Ovary (tissue), 9 donors: ENCODE data around the gene IRGQ. TPM values are rescaled to one million over a fixed set of nuclear protein-coding genes. Genes with fewer than 3 reads are reported as not detected.

ENCODE experiments used
- DNase-seq, 5 donors: peaks; one replicate each; pipeline ENCODE4 v3.0.0-alpha.2; 2019 to 2020
- H3K27ac ChIP-seq, 2 donors: fragments of 200-600 bp; one replicate each; pipeline versions ENCODE4 v1.5.1 to v1.8.0; 2019 to 2022
- H3K27me3 ChIP-seq: fragments of 200-600 bp; one replicate; pipeline ENCODE4 v1.8.0; 2022
- H3K36me3 ChIP-seq: fragments of 200-600 bp; sonication (generic); one replicate; pipeline ENCODE4 v1.5.1; 2019
- H3K4me1 ChIP-seq: one replicate; pipeline ENCODE4 v1.8.1; 2013; ENCODE audit warnings: mild to moderate bottlenecking, moderate library complexity; ENCODE audit not compliant: insufficient read depth
- H3K4me3 ChIP-seq: fragments of 200-600 bp; sonication (generic); one replicate; pipeline ENCODE4 v1.5.1; 2017
- H3K9me3 ChIP-seq, 2 donors: fragments of 200-600 bp in 1 of 2; sonication (generic) in 1 of 2; one replicate each; pipeline versions ENCODE4 v1.5.1 to v1.8.1; 2013 to 2019; ENCODE audit warnings: mild to moderate bottlenecking in 1 of 2, moderate library complexity in 1 of 2
- EP300 ChIP-seq: sonication (generic); formaldehyde crosslinking; IDR thresholded peaks from one replicate; pipeline ENCODE4 v1.6.1; 2017; ENCODE audit warnings: antibody characterized with exemption
- POLR2A ChIP-seq: fragments of 450-650 bp; IDR thresholded peaks from one replicate; pipeline ENCODE4 v1.6.1; 2017; ENCODE audit warnings: antibody characterized with exemption, mild to moderate bottlenecking, moderate library complexity
- WGBS, 3 donors: extraction: QIAGEN DNeasy Blood & Tissue Kit in 1 of 3; methylation state at CpG; one replicate each; pipeline versions ENCODE4 v1.1.5 to v1.1.7; 2013 to 2017; 5-methylcytosine and 5-hydroxymethylcytosine counted together
- intact Hi-C, 4 donors: fragments of 100-400 bp; cut with DNase I; formaldehyde crosslinking; loops; one replicate each; pipeline versions ENCODE4 v1.11.0 to v1.15.1; 2022 to 2023
- polyA plus RNA-seq, 2 donors: library from polyadenylated mRNA; stranded (reverse); fragments of 200-250 nt in 1 of 2; fragments of 350-450 nt in 1 of 2; fragmentation: Illumina TruSeq in 1 of 2; extraction: RNeasy Lipid Tissue Mini Kit (QIAGEN cat#74804) in 1 of 2; gene quantifications; one replicate each; pipeline ENCODE4 v1.2.3, GENCODE V29; 2013 to 2014
- total RNA-seq, 7 donors: library from RNA; depleted of rRNA in 2 of 7; stranded (reverse); fragments of >200 nt in 2 of 7; fragmentation: NEBNext Ultra II Directional in 3 of 7; extraction: Animal tissue kit (Norgen Biotek cat#: 25700) in 3 of 7; gene quantifications; one replicate each; pipeline versions ENCODE4 v1.1.0 to v1.2.4, GENCODE V29; 2016 to 2023
- TF ChIP-seq, protein P1 (sequence below), 3 donors: fragments of 450-650 bp in 2 of 3; fragments of 200-600 bp in 1 of 3; IDR thresholded peaks; one replicate each; pipeline versions ENCODE4 v1.5.1 to v1.8.0; 2016 to 2022; ENCODE audit warnings: antibody characterized with exemption in 3 of 3, mild to moderate bottlenecking in 1 of 3
- donor health status: DM: no; HTN: no; CAD: no; lungs with moderate emphysema.
- donor health status: DM: no; HTN: no; CAD: no.
- donor health status: Bipolar disorder and iron deficiency.
- donor health status: DM: yes; HTN: yes; CAD: no.
- donor health status: DM: no; HTN: no; CAD: no.
- donor health status: DM: yes; HTN: yes; CAD: no.

Gene IRGQ
- total and polyA plus RNA-seq, 9 donors = 5.4 to 25.8 (median 19.2) TPM

DNA sequence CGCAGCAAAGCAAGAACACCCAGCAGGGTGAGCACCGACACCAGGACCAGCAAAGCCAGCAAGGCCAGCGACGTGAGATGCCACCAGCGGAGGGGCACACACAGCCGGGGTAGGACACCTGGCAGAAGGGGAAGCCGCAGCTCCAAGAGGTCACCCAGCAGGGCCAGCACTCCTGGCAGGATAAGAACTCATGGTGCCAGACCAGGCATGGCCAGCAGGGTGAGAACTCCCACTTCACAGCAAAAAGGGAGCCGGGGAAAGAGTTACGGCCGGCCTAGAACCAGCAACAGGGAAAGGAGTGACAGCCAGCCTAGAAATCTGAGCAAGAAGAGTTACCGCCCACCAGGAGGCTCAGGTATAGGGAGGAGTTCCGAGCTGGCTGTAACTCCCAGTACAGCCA is 16.4 kb upstream of the IRGQ start:
- 92 to 97% (median 93%) methylated on average over 12 of the region's 12 CpGs for WGBS, 3 donors
- H3K4me3 ChIP-seq = no peak overlapping the region
- no peaks in the 10 kb centered on the region for H3K36me3 ChIP-seq
- H3K9me3 ChIP-seq = no peaks in the 10 kb centered on the region
- intact Hi-C loops = no loop called here
- DNase-seq = no peak
- TF ChIP-seq EP300 = no peak
- no peak for TF ChIP-seq POLR2A
- TF ChIP-seq, protein P1, sequence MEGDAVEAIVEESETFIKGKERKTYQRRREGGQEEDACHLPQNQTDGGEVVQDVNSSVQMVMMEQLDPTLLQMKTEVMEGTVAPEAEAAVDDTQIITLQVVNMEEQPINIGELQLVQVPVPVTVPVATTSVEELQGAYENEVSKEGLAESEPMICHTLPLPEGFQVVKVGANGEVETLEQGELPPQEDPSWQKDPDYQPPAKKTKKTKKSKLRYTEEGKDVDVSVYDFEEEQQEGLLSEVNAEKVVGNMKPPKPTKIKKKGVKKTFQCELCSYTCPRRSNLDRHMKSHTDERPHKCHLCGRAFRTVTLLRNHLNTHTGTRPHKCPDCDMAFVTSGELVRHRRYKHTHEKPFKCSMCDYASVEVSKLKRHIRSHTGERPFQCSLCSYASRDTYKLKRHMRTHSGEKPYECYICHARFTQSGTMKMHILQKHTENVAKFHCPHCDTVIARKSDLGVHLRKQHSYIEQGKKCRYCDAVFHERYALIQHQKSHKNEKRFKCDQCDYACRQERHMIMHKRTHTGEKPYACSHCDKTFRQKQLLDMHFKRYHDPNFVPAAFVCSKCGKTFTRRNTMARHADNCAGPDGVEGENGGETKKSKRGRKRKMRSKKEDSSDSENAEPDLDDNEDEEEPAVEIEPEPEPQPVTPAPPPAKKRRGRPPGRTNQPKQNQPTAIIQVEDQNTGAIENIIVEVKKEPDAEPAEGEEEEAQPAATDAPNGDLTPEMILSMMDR (IDR thresholded peaks at IDR 0.05) = no peak
- H3K27me3 ChIP-seq = no peaks in the 10 kb centered on the region
- H3K4me1 ChIP-seq = no peaks in the 10 kb centered on the region
- no peak overlapping the region for H3K27ac ChIP-seq

- H3K4me3 ChIP-seq = no peak within 1 kb of the TSS
- WGBS, 3 donors = 75 to 84% (median 84%) methylated on average over 3 of the region's 3 CpGs
- no peaks in the 10 kb centered on the region for H3K36me3 ChIP-seq
- no peaks in the 10 kb centered on the region for H3K27me3 ChIP-seq
- no peak for TF ChIP-seq EP300
- TF ChIP-seq, protein P1 (IDR thresholded peaks at IDR 0.05) = no peak
- no peak for TF ChIP-seq POLR2A
- H3K9me3 ChIP-seq = no peaks in the 10 kb centered on the region
- intact Hi-C loops = no loop called here
- no peak for DNase-seq
- H3K27ac ChIP-seq = no peak within 1 kb of the TSS
- no peaks in the 10 kb centered on the region for H3K4me1 ChIP-seq
Observed at GRCh38 chr19:43611788-43612187, 15.9 kb upstream of the IRGQ start, which contains the start of gene SRRM5. Gene SRRM5, plus strand, starts transcription at chr19:43612088. Its CDS starts 34 bp downstream, at chr19:43612122.

DNA sequence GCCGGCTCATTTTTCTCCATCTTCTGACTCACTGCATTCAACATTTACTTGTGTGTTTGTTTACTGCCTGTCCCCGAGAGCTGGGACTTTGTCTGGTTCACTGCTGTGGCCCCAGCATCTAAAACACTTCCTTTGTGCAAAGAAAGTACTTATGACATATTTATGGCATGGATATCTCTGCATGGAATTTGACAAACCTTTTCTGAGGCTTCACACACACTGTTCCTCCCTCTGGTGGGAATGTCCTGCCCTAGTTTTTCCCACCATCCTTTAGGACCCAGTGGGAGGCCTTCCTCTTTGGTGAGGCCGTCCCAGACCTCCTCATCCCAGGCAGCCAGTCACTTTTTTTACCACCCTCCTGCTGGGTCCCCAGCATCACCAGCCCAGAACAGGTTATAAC is 14.6 kb upstream of the IRGQ start:
- Histone ChIP-seq H3K4me3 (no peak overlapping the region), H3K27me3 (no peaks in the 10 kb centered on the region), H3K27ac (no peak overlapping the region), H3K9me3 (no peaks in the 10 kb centered on the region), H3K36me3 (no peaks in the 10 kb centered on the region), H3K4me1 (no peaks in the 10 kb centered on the region)
- no peak for DNase-seq
- TF ChIP-seq, protein P1 (IDR thresholded peaks at IDR 0.05) = no peak
- TF ChIP-seq POLR2A (no peak), EP300 (no peak)
- intact Hi-C loops = no loop called here
- 60 to 73% (median 69%) methylated on average over 3 of the region's 3 CpGs for WGBS, 3 donors

GRCh38 chr19:43609872-43610271 is 13.9 kb upstream of the IRGQ start:
- H3K27ac ChIP-seq = no peak overlapping the region
- TF ChIP-seq, protein P1 (IDR thresholded peaks at IDR 0.05) = no peak
- TF ChIP-seq POLR2A (no peak), EP300 (no peak)
- no peaks in the 10 kb centered on the region for H3K36me3 ChIP-seq
- no peaks in the 10 kb centered on the region for H3K27me3 ChIP-seq
- intact Hi-C loops = loop anchor here in 1 of 4 donors (10.0 kb wide), 1 partner anchor 45 kb away; no protein-coding TSS in a partner anchor
- WGBS, 3 donors = 79 to 92% (median 90%) methylated on average over 7 of the region's 7 CpGs
- H3K9me3 ChIP-seq = no peaks in the 10 kb centered on the region
- no peak overlapping the region for H3K4me3 ChIP-seq
- no peaks in the 10 kb centered on the region for H3K4me1 ChIP-seq
- no peak for DNase-seq
